GM18870 (cell line): Measurements from ENCODE around the gene AKAP8.
"Not testable (repeated sequence)": the region's sequence is repeated elsewhere in the genome, so short reads cannot be mapped to it uniquely, and the experiment has no call there.

Experiments used
- ATAC-seq: cut with Tn5 transposase; IDR thresholded peaks from one replicate; pipeline ENCODE4 v1.9.1; 2021; ENCODE audit warnings: moderate library complexity; ENCODE audit not compliant: unreplicated experiment

The AKAP8 gene

GRCh38 chr19:15335992-15336391, 43.6 kb downstream of the AKAP8 start:
- ATAC-seq: not testable (repeated sequence)

DNA sequence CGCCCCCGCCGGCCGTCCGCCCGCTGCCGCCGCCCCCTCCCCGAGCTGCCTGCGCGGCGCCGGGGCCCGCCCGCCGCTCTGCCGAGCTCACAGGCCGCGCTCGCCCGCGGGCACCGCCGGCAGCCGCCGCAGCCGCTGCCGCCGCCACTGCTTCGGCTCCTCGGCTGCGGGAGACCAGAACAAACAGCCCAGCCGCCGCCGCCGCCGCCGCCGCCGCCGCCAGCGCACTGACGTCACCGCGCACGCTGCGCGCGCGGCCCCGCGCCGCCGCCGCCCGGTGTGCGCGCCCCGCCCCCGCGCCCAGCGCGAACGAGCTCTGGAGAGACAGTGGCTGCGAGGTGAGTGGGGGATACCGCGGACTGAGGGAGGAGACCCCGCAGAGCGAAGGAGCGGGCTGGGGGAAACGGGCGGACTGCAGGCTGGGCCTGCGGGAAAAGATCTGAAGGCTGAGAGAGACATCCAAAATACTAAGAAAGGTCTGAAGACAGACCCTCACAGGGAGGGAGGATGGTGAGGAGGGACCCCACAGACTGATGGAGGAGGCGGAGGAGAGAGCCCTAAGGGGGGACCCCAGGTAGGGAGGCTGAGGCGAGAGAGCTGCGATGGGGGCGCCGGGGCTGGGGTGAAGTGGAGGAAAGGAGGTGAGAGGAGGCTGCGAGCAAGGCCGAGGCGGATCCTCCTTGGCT, 47.1 kb downstream of the AKAP8 start, which contains the start of gene BRD4:
Gene BRD4 (minus strand): TSS at position 229 of the 686 bp plus-strand sequence. CDS start 59,440 bp downstream, outside the sequence.
- no peak for ATAC-seq

GRCh38 chr19:15331419-15332310, 47.9 kb downstream of the AKAP8 start:
- no peak for ATAC-seq

- no peak for ATAC-seq
Observed at GRCh38 chr19:15330801-15331418, 48.7 kb downstream of the AKAP8 start.

- no peak for ATAC-seq
Observed at GRCh38 chr19:15328312-15328711, 51.3 kb downstream of the AKAP8 start.

DNA sequence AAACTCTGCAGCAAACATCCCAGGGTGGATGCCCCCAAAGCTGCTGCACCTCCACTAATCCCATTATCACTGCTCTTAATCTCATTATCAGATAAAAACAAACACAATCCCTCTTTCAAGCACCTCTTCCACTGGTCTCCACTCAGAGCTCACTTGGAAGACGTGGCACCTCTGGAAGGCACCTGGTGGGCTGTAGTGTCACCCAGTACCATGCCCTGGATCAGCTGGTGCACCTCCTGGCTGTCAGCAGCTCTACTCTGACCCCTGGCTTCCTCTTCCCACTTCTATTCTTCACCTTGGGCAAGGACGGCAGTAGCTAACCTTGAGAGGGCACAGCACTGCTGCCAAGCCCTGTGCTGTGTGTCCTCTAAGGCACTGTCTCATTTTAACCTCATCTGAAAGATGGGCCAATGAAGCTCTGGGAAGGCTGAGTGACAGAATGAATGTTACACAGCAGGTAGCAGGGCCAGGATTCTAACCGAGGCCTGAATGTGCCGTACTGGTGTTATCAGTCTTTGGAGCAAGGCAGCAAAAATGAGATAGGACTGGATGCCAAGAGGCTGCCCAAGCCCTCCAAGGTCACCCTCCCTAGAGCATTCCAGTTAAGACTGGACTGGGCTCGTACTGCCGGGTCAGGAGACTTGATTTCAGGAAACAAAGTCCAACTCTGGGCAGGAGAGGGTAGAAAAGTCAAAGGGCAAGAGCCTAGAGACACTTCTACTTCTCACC, 54.6 kb downstream of the AKAP8 start:
- ATAC-seq: no peak

GRCh38 chr19:15323496-15324235, 55.9 kb downstream of the AKAP8 start:
- no peak for ATAC-seq

DNA sequence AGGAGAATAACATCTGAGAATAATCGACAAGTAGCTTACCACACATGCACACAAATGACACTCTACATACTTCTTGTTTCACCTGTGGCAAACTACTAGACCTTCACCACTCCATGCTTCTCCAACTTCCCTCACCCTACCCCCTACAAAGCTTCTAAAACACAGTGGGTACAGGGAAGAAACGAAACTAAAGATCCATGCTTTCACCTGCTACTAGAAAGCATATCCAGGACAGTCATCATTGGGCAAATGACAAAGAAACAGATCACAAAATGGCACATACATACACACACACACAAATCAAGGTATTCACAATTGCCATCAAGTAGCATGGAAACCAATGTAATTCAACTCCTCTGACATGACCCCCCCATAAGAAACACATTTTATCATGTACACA, 57.8 kb downstream of the AKAP8 start:
- ATAC-seq: no peak

DNA sequence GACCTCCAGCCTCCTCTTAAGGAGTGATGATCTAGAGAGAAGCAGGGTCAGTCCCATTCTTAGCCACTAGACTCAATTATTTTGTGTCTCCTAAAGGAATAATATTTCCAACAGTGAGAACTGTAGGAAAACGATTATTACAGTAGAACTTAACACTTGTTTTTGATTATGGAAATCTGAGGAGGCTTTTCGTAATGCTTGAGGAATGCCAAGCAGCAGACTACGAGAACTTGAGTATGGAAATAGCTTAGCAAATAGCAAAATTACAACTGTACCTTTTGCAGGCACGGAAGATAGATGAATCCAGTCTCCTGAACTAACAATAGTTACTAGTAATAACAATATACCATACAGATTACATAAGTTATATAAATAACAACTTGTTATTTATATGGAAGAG, 59.5 kb downstream of the AKAP8 start:
- no peak for ATAC-seq

DNA sequence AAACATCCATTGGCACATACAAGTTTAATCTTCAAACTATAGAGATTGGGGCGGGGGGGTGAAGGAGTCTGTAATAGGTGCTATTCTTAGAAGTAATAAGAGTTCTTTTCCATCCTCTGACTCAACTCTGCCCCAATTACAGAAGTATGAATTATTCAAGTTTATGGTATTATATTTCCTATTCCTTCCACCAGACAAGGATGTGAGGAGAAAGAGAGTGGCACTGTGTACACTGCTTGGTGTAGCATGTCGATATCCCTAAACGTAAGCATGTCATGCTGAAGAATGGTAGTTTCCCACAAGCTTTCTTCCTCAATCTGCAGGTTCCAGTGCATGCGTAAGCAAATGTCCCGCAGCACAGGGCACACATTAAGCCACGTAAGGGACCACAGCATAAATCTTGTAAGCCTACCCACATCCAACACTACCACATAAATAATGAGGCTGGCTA, 61.3 kb downstream of the AKAP8 start:
- no peak for ATAC-seq

DNA sequence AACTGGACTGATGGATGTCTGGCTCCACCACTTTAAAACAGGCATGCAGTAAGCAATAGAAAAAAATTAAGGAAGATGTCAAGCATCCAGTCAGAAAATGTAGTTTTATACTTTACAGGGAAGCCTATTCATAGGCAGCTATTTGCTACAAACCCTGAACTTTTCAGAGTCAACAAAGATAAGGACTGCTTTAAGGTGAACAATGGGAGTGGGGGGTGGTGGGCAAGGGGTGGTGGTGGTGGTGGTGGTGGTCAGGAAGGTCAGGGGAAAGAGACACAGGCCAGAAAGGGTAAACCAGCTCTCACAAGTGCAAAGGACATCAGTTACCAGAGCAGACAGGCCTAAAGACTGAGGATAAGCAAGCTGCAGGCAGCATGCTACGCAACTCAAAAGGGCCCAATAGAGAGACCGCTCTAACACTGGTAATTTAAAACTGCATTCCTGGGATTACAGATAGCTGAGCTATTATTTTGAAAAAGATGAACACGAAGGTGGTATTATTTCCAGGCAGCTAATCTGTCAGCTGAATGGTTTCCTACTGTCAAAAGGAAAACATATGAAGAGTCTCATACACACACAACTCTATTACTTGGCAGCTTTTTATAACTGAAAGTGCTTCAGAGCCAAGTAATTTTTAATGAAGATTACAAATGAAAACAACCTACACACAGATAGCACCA, 62.1 kb downstream of the AKAP8 start:
- no peak for ATAC-seq

GRCh38 chr19:15316498-15316897, 63.1 kb downstream of the AKAP8 start:
- ATAC-seq: no peak

DNA sequence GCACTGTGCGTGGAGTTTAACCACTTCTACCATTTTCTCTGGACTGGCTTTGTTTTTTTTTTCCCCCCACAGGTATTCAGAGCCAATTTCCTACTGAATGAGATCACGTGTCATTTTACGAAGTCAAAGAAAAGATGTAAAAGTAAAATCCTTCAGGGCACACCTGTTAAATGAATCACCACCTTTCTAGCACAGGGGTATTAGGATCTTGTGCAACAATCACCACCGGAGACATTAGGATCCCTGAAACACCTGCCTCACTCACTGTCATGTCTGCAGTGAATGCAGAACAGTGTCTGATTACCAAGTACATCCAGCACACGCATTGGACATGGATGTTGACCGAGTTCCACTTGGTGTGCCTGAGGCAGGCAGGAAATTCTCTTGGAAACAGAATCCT, 64.5 kb downstream of the AKAP8 start:
- no peak for ATAC-seq

DNA sequence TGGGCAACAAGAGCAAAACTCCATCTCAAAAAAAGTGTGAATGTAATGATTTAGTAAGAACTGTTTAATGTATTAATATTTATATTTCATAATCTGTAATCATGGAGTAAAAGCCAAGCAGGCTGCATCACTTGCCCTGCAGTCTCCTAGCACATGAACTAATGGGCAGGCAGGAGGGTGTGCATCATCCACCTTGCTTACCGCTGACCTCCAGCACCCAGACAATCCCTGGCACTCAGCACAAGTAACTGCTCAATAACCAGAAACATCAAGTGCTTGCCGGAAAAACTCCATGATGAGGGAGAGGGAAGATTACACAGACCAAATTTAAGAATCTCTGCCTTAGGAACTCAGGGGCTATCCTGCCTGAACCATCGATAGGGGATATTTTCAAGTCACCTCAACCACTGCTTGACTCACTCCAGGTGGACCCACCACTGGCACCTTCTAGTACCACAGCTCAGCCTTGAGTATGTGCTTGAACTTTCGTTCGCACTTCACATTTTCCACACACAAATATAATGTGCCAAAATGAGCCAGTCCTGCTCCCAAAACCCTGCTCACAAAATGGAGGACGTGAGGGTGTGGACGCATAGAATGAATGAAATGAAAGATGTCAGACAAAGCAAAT, 65.8 kb downstream of the AKAP8 start:
- ATAC-seq: no peak

GRCh38 chr19:15307169-15307568, 72.4 kb downstream of the AKAP8 start:
- ATAC-seq: no peak

GRCh38 chr19:15305582-15306334, 73.8 kb downstream of the AKAP8 start:
- ATAC-seq: no peak

- no peak for ATAC-seq
Observed at GRCh38 chr19:15304140-15304705, 75.4 kb downstream of the AKAP8 start.
